A549 (cell line): ENCODE measurements around the gene PLEKHM2. TPM values are rescaled to one million over a fixed set of nuclear protein-coding genes. Genes with fewer than 3 reads are reported as not detected.

ENCODE experiments used
- ATAC-seq, 2 experiments: fragments of 200-7000 bp in 1 of 2; fragments of >200 bp in 1 of 2; cut with Nextera tagmentation in 1 of 2; cut with Tn5 transposase in 1 of 2; 3 replicates each; pipeline versions ENCODE4 v1.8.0 to v1.9.1; 2018 to 2020; ENCODE audit warnings: mild to moderate bottlenecking in 1 of 2, moderate library complexity in 1 of 2
- CTCF ChIA-PET: fragments of 300-600 bp; sonication (Branson Sonifier 250); formaldehyde crosslinking; extraction: SDS; loops from one replicate; lab custom pipeline; 2021; ENCODE audit warnings: antibody characterized with exemption, inconsistent platforms; lab: Yijun Ruan, JAX
- POLR2A ChIA-PET: fragments of 350-600 bp; formaldehyde crosslinking; extraction: SDS; loops from one replicate; lab custom pipeline; 2021; ENCODE audit warnings: antibody characterized with exemption, inconsistent platforms; lab: Yijun Ruan, JAX
- DNase-seq, 2 experiments: peaks; one replicate each; pipeline versions ENCODE4 v3.0.0 to v3.0.0-alpha.2; 2011 to 2016; ENCODE audit warnings: low read depth in 1 of 2, low spot score in 1 of 2
- FAIRE-seq: peaks from 2 replicates; lab custom pipeline; 2011; peaks lifted over from hg19 to GRCh38; lab: Jason Lieb, UNC
- H3K27ac ChIP-seq, 2 experiments: fragments of >200 bp; sonication (Bioruptor Twin); formaldehyde crosslinking; 3 replicates each; pipeline ENCODE4 v1.5.1; 2016 to 2017
- H3K4me1 ChIP-seq: fragments of >200 bp; sonication (Bioruptor Twin); formaldehyde crosslinking; 3 replicates; pipeline ENCODE4 v1.6.1; 2016
- H3K4me2 ChIP-seq: fragments of >200 bp; sonication (Bioruptor Twin); formaldehyde crosslinking; 3 replicates; pipeline ENCODE4 v1.6.1; 2016
- H3K4me3 ChIP-seq: fragments of >200 bp; sonication (Bioruptor Twin); formaldehyde crosslinking; 3 replicates; pipeline ENCODE4 v1.5.1; 2016
- H3K9me3 ChIP-seq: fragments of >200 bp; sonication (Bioruptor Twin); formaldehyde crosslinking; 3 replicates; pipeline ENCODE4 v1.6.1; 2016
- CBX2 ChIP-seq: fragments of 200-600 bp; sonication (generic); IDR thresholded peaks from 2 replicates; pipeline ENCODE4 v1.6.1; 2016; ENCODE audit warnings: low read depth, mild to moderate bottlenecking, borderline replicate concordance
- CEBPB ChIP-seq, 2 experiments: fragments of >200 bp in 1 of 2; sonication (Bioruptor Twin) in 1 of 2; formaldehyde crosslinking in 1 of 2; IDR thresholded peaks; 2 replicates each; pipeline ENCODE4 v1.6.1; 2012 to 2016
- CHD2 ChIP-seq: fragments of 150-350 bp; IDR thresholded peaks from 2 replicates; pipeline ENCODE4 v1.6.1; 2014; ENCODE audit warnings: low read length; ENCODE audit not compliant: partially characterized antibody
- EP300 ChIP-seq, 2 experiments: fragments of >200 bp; sonication (Bioruptor Twin); formaldehyde crosslinking; IDR thresholded peaks; 2 replicates in 1 of 2; 3 replicates in 1 of 2; pipeline ENCODE4 v1.6.1; 2016 to 2017
- FOSL2 ChIP-seq, 2 experiments: fragments of 450-650 bp in 1 of 2; fragments of >200 bp in 1 of 2; sonication (Bioruptor Twin) in 1 of 2; formaldehyde crosslinking; IDR thresholded peaks; 2 replicates each; pipeline versions ENCODE4 v1.5.0 to v1.6.1; 2016 to 2020; ENCODE audit warnings: mild to moderate bottlenecking in 1 of 2, moderate library complexity in 1 of 2
- HDAC2 ChIP-seq: fragments of 200-600 bp; sonication (generic); IDR thresholded peaks from 2 replicates; pipeline ENCODE4 v1.6.1; 2016
- HEYL ChIP-seq: fragments of 250-450 bp; sonication (Bioruptor Pico); IDR thresholded peaks from 2 replicates; pipeline ENCODE4 v1.8.0; 2021; ENCODE audit warnings: mild to moderate bottlenecking, moderate library complexity
- HOXA7 ChIP-seq: fragments of 250-450 bp; sonication (Bioruptor Pico); IDR thresholded peaks from 2 replicates; pipeline ENCODE4 v1.5.0; 2020; ENCODE audit warnings: mild to moderate bottlenecking, moderate library complexity
- HOXB13 ChIP-seq: fragments of 250-450 bp; sonication (Bioruptor Pico); IDR thresholded peaks from 2 replicates; pipeline ENCODE4 v1.5.0; 2020; ENCODE audit warnings: low read depth, mild to moderate bottlenecking, moderate library complexity
- JUN ChIP-seq, 2 experiments: fragments of >200 bp; sonication (Bioruptor Twin); formaldehyde crosslinking; IDR thresholded peaks; 2 replicates in 1 of 2; 3 replicates in 1 of 2; pipeline ENCODE4 v1.6.1; 2016 to 2017
- KDM5A ChIP-seq: fragments of 200-600 bp; sonication (generic); IDR thresholded peaks from 2 replicates; pipeline ENCODE4 v1.6.1; 2016; ENCODE audit warnings: antibody characterized with exemption, mild to moderate bottlenecking
- MAFK ChIP-seq: fragments of 450-650 bp; IDR thresholded peaks from 2 replicates; pipeline ENCODE4 v1.6.1; 2014; ENCODE audit not compliant: partially characterized antibody
- MYC ChIP-seq: IDR thresholded peaks from 2 replicates; pipeline ENCODE4 v1.6.1; 2012; ENCODE audit warnings: mild to moderate bottlenecking, inconsistent platforms, low read length, improper control_type of control experiment, borderline replicate concordance
- NFE2L2 ChIP-seq: fragments of 150-350 bp; conservative IDR thresholded peaks from 2 replicates; pipeline ENCODE4 v1.6.1; 2014; ENCODE audit warnings: low read length
- POLR2A ChIP-seq: IDR thresholded peaks from 2 replicates; pipeline ENCODE4 v1.6.1; 2012; ENCODE audit warnings: mild to moderate bottlenecking, low read length
- RAD21 ChIP-seq, 2 experiments: fragments of >200 bp in 1 of 2; sonication (Bioruptor Twin) in 1 of 2; formaldehyde crosslinking in 1 of 2; IDR thresholded peaks in 1 of 2; conservative IDR thresholded peaks in 1 of 2; 2 replicates in 1 of 2; 3 replicates in 1 of 2; pipeline ENCODE4 v1.6.1; 2012 to 2018; ENCODE audit warnings: inconsistent platforms in 1 of 2
- RARB ChIP-seq: fragments of 250-450 bp; sonication (Bioruptor Pico); IDR thresholded peaks from 2 replicates; pipeline ENCODE4 v1.8.0; 2021; ENCODE audit warnings: mild to moderate bottlenecking, moderate library complexity
- RCOR1 ChIP-seq: fragments of 150-350 bp; IDR thresholded peaks from 2 replicates; pipeline ENCODE4 v1.6.1; 2014; ENCODE audit warnings: antibody characterized with exemption, low read length, low read depth
- ZC3H11A ChIP-seq: fragments of 450-650 bp; IDR thresholded peaks from 2 replicates; pipeline ENCODE4 v1.6.1; 2014; ENCODE audit warnings: antibody characterized with exemption, mild to moderate bottlenecking
- ZFP36 ChIP-seq: fragments of 450-650 bp; IDR thresholded peaks from 2 replicates; pipeline ENCODE4 v1.6.1; 2014; ENCODE audit warnings: borderline replicate concordance; ENCODE audit not compliant: partially characterized antibody
- ZSCAN20 ChIP-seq: fragments of 250-450 bp; sonication (Bioruptor Pico); IDR thresholded peaks from 2 replicates; pipeline ENCODE4 v1.8.0; 2022; ENCODE audit warnings: mild to moderate bottlenecking, moderate library complexity
- WGBS: methylation state at CpG from one replicate; pipeline ENCODE4 v1.1.6; 2017; ENCODE audit errors: missing lambda C conversion rate; 5-methylcytosine and 5-hydroxymethylcytosine counted together
- polyA plus RNA-seq, 4 experiments: library from polyadenylated mRNA; depleted of rRNA in 3 of 4; stranded (reverse); fragments of >200 nt; fragmentation: RNase III in 1 of 4; extraction: RNeasy Plus Mini Kit Qiagen cat#74134 plus additional on column Dnase treatment in 1 of 4; gene quantifications; 2 replicates in 3 of 4; 3 replicates in 1 of 4; pipeline ENCODE4 v1.2.3, GENCODE V29; 2011 to 2017
- TF ChIP-seq, protein P1 (sequence below): fragments of >200 bp; sonication (Bioruptor Twin); formaldehyde crosslinking; IDR thresholded peaks from 3 replicates; pipeline ENCODE4 v1.5.1; 2016
- TF ChIP-seq, protein P2 (sequence below): fragments of 250-450 bp; sonication (Bioruptor Pico); IDR thresholded peaks from 2 replicates; pipeline ENCODE4 v1.5.0; 2020; ENCODE audit warnings: low read depth, mild to moderate bottlenecking, moderate library complexity
- TF ChIP-seq, protein P3 (sequence below): fragments of 150-350 bp; IDR thresholded peaks from 2 replicates; pipeline ENCODE4 v1.6.1; 2014; ENCODE audit warnings: low read depth, mild to moderate bottlenecking, low read length
- TF ChIP-seq, protein P4 (sequence below): IDR thresholded peaks from 2 replicates; pipeline ENCODE4 v1.6.1; 2012
- TF ChIP-seq, protein P5 (sequence below): IDR thresholded peaks from 2 replicates; pipeline ENCODE4 v1.6.1; 2012

Gene PLEKHM2
- polyA plus RNA-seq, 2 of the 4 experiments (the other 2 are of a cell fraction) = 14.7 to 21.5 TPM

DNA sequence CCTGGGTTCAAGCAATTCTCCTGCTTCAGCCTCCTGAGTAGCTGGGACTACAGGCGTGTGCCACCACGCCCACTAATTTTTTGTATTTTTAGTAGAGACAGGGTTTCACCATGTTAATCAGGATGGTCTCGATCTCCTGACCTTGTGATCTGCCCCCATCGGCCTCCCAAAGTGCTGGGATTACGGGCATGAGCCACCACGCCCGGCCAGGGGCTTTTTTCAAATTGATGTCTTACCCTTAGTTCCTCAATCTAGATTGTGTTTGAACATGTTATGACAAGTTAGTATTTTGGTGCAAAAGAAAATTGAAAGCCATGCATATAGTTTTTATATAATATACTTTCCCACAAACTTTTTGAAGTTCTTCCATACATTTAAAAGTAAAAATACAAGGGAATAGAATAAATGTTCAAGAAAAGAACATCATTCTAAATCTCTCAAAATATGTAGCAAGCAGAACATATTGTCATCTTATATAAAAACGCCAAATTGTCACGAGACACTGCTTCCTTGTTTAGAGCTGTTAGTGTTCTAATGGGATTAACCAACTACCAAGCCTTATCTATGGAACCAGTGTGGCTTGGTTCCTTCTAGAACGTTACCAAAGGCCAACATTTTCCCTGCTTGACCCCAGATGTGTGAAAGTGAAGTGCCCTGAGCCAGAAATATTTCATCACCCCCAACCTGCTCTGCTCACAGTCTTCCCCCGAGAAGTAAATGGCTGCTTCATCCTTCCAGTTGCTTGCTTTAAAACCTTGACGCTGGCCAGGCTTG lies 9.5 kb upstream of the PLEKHM2 start (continued):
- TF ChIP-seq, protein P1, sequence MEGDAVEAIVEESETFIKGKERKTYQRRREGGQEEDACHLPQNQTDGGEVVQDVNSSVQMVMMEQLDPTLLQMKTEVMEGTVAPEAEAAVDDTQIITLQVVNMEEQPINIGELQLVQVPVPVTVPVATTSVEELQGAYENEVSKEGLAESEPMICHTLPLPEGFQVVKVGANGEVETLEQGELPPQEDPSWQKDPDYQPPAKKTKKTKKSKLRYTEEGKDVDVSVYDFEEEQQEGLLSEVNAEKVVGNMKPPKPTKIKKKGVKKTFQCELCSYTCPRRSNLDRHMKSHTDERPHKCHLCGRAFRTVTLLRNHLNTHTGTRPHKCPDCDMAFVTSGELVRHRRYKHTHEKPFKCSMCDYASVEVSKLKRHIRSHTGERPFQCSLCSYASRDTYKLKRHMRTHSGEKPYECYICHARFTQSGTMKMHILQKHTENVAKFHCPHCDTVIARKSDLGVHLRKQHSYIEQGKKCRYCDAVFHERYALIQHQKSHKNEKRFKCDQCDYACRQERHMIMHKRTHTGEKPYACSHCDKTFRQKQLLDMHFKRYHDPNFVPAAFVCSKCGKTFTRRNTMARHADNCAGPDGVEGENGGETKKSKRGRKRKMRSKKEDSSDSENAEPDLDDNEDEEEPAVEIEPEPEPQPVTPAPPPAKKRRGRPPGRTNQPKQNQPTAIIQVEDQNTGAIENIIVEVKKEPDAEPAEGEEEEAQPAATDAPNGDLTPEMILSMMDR = no peak
- TF ChIP-seq RARB (CRISPR knock-in tag) (no peak), HOXA7 (CRISPR knock-in tag) (no peak), ZFP36 (no peak), ZC3H11A (no peak)
- TF ChIP-seq, protein P2, sequence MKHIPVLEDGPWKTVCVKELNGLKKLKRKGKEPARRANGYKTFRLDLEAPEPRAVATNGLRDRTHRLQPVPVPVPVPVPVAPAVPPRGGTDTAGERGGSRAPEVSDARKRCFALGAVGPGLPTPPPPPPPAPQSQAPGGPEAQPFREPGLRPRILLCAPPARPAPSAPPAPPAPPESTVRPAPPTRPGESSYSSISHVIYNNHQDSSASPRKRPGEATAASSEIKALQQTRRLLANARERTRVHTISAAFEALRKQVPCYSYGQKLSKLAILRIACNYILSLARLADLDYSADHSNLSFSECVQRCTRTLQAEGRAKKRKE (CRISPR knock-in tag) = no peak

DNA sequence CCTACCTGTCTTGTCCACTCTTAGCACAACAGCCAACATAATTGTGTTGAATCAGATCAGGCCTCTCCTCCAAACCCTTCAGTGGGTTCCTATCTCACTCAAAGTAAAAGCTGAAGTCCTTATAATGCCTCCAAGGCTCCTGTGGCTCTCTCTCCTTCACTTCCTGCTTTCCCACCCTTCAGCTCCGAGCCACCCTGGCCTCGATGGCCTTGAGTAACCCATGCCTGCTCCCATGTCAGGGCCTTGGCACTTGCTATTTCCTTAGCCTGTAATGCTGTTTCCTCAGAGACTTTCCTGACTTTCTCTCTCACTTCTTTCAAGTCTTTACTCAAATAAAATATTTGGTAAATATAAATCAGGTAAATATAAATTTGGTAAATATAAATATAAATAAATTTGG lies 8.1 kb upstream of the PLEKHM2 start:
- 40% methylated on average over 2 of the region's 2 CpGs for WGBS
- Histone ChIP-seq H3K4me2 (no peak overlapping the region), H3K4me1 (peaks cover 19% of the 10 kb centered on the region), H3K27ac (no peak overlapping the region), H3K9me3 (no peaks in the 10 kb centered on the region), H3K4me3 (no peak overlapping the region)
- TF ChIP-seq HDAC2 (no peak), HOXA7 (CRISPR knock-in tag) (no peak), EP300 (IDR thresholded peaks at IDR 0.05) (no peak), HEYL (CRISPR knock-in tag) (no peak), ZFP36 (no peak)
- ATAC-seq (no peak), FAIRE-seq (no peak), DNase-seq (no peak)
- ChIA-PET POLR2A (no interaction called here), CTCF (interaction anchor here (0.9 to 1.6 kb wide), 2 partner anchors 12 to 81 kb away, joined by 4 read pairs; no protein-coding TSS in a partner anchor)

DNA sequence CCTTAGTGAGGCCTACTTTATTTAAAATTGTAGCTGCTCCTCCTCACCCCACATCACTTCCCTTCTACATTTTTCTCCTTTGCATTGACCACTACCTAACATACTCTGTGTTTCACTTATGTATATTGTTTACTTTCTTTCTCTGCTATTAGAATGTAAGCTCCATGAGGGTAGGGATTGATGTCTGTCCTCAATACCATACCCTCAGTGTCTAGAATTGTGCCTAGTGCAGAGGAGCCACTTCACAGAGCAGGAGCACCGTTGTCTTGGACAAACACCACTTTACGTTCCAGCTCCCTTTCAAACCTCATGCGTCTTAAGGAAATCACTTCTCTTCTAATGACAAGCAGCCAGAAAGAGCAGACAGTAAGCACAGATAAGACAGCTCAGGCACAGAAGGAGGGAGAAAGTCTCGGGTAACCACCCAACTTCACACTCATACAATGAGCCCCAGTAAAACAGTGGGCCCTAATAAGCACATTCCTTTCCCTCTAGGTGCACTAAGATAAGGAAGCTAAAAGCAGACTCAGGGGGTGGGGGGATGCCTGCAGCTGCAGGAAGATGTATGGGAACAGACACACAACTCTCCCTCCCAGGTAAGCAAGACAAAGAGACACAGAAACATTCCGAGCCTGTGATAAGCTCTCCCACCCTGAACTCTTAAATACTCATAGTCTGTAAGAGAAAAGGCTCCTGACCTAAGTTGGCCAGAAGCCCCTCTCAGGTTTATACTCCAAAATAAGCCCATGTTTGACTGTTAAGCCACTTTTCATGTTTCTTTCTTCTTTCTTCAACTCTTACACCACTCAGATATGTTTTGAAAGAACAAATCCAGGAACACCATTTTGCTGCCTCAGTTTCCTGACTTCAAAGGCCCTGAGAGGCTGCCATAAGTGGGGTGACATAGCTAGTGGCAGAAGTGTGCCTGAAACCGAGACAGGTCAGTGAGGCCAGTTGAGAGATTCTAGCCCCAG lies 7.1 kb upstream of the PLEKHM2 start:
- Histone ChIP-seq H3K27ac (no peak overlapping the region), H3K4me2 (no peak overlapping the region), H3K4me1 (peaks cover 25% of the 10 kb centered on the region), H3K4me3 (no peak overlapping the region), H3K9me3 (no peaks in the 10 kb centered on the region)
- ChIA-PET POLR2A (no interaction called here), CTCF (interaction anchor here (0.9 to 1.6 kb wide), 3 partner anchors 13 to 82 kb away, joined by 3 to 4 read pairs (median 4); no protein-coding TSS in a partner anchor)
- WGBS = 88% methylated on average over 6 of the region's 6 CpGs
- no peak for ATAC-seq
- DNase-seq = no peak
- TF ChIP-seq HOXA7 (CRISPR knock-in tag) (no peak), CBX2 (no peak), MYC (no peak), FOSL2 (IDR thresholded peaks at IDR 0.05) (no peak), FOSL2 (CRISPR knock-in tag; IDR thresholded peaks at IDR 0.05) (no peak), ZSCAN20 (CRISPR knock-in tag) (no peak), JUN (IDR thresholded peaks at IDR 0.05) (no peak), NFE2L2 (no peak), CEBPB (IDR thresholded peaks at IDR 0.05) (no peak), HOXB13 (no peak), HEYL (CRISPR knock-in tag) (no peak), CHD2 (no peak), KDM5A (no peak), RCOR1 (no peak), RARB (CRISPR knock-in tag) (no peak), RAD21 (conservative IDR thresholded peaks at IDR 0.05 in 1 of 2, IDR thresholded peaks at IDR 0.05 in 1 of 2) (no peak), POLR2A (no peak), MAFK (no peak)
- TF ChIP-seq, protein P3, sequence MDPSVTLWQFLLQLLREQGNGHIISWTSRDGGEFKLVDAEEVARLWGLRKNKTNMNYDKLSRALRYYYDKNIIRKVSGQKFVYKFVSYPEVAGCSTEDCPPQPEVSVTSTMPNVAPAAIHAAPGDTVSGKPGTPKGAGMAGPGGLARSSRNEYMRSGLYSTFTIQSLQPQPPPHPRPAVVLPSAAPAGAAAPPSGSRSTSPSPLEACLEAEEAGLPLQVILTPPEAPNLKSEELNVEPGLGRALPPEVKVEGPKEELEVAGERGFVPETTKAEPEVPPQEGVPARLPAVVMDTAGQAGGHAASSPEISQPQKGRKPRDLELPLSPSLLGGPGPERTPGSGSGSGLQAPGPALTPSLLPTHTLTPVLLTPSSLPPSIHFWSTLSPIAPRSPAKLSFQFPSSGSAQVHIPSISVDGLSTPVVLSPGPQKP = no peak
- TF ChIP-seq, protein P4, sequence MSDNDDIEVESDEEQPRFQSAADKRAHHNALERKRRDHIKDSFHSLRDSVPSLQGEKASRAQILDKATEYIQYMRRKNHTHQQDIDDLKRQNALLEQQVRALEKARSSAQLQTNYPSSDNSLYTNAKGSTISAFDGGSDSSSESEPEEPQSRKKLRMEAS = no peak
- TF ChIP-seq, protein P5, sequence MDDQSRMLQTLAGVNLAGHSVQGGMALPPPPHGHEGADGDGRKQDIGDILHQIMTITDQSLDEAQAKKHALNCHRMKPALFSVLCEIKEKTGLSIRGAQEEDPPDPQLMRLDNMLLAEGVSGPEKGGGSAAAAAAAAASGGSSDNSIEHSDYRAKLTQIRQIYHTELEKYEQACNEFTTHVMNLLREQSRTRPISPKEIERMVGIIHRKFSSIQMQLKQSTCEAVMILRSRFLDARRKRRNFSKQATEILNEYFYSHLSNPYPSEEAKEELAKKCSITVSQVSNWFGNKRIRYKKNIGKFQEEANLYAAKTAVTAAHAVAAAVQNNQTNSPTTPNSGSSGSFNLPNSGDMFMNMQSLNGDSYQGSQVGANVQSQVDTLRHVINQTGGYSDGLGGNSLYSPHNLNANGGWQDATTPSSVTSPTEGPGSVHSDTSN = no peak
- no peak for FAIRE-seq
